Measurements from ENCODE around the gene ACBD6.
"Not testable (repeated sequence)": the region's sequence is repeated elsewhere in the genome, so short reads cannot be mapped to it uniquely, and the experiment has no call there.

Gene ACBD6

GRCh38 chr1:180488661-180489060, 13.7 kb downstream of the ACBD6 start:
- no peak for DNase-seq

- DNase-seq: no peak
Measured at GRCh38 chr1:180486092-180486491, 16.3 kb downstream of the ACBD6 start.

GRCh38 chr1:180484490-180484889, 17.9 kb downstream of the ACBD6 start:
- no peak for DNase-seq

DNA sequence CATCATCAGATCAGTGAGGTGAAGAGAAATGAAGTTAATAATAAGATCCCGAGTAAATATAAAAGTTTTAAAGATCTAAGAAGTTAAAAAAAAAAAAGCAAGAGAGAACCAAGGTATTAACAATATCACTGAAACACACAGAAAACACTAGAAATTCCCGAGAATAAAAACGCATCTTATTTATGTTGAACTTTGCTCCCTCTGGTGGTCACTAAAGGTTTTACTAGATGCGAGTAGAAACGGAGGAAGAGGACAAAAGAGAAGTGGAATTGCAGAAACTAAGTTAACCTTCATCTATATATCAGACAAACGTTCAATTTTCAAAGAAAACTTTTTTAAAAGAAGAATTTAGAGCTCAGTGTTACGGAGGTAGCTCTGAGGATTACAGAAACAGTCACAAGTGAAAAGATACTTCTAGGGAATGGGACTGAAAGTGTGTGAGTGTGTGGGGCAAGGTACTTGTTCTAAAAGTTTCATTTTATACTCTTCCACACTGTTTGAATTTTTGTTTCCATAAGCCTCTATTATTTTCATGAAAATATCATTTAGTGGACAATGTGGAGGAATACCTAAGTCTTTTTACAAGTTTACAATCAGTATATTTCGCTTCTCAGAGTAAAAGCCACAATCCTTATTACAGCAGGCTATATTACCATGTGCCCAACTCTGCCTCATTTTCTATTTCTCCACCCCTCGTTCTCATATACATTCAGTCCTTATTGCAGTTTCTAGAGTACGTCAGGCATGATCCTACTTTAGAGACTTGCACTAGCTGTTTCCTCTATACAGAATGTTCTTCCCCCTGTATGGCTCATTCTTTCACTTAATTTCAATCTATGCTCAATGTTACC, 19.7 kb downstream of the ACBD6 start:
- DNase-seq: no peak

- no peak for DNase-seq
Measured at GRCh38 chr1:180470031-180470430, 32.3 kb downstream of the ACBD6 start.

GRCh38 chr1:180468311-180468710, 34.1 kb downstream of the ACBD6 start:
- no peak for DNase-seq

- DNase-seq: no peak
Measured at GRCh38 chr1:180462102-180462501, 40.3 kb downstream of the ACBD6 start.

- DNase-seq: not testable (repeated sequence)
Measured at GRCh38 chr1:180461682-180462081, 40.7 kb downstream of the ACBD6 start.

DNA sequence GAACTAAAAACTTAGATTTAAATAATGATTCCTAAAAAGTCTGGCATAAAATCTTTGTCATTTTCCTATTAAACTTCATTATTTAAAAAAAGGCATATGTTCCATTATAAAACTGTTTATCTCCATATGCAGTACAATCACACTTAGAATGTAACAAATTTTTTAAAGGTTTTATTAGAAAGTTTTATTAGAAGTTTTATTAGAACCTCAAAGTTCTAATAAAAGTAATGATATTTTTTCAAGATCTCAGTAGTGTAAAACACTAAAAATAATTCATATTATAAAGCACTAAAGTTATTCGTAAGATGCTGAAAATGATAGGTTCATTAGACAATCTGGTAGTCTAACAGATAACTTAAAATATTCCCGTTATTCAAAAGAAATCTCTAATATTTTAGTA, 43.6 kb downstream of the ACBD6 start:
- DNase-seq: no peak

- DNase-seq: no peak
Measured at GRCh38 chr1:180456191-180456590, 46.2 kb downstream of the ACBD6 start.

DNA sequence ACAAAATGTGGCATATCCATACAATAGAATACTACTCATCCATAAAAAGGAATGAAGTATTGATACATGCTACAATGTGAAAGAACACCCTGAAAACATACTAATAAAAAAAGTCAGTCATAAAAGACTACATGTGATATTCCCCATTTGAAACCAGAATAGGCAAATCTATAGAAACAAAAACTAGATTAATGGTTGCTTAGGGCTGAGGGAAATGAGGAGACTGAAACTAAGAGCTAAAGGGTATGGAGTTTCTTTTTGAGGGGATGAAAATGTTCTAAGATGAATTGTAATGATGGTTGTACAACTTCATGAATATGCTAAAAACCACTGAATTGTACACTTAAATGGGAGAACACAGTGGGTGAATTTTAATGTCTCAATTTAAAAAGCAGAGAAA, 50.9 kb downstream of the ACBD6 start:
- no peak for DNase-seq

DNA sequence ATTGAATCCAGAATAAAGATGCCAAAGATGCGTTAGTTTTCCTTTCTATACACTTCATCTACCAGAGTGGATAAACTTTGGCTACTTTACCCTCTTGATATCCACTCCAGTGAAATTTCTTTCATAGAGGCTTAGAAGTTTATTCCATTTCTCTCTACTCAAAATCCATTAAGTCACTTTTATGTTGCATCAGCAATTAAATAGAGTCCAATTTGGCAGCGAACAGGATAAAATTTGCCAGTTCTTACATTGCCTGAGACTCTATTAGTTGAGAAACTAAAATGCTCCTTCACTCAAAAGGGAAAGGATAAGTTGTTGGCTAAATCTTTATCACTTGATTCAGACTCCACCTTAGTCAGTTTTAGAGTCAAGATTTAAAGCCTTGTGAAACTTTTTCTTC, 57.9 kb downstream of the ACBD6 start:
- no peak for DNase-seq

- DNase-seq: no peak
Measured at GRCh38 chr1:180440335-180440734, 62.0 kb downstream of the ACBD6 start.

DNA sequence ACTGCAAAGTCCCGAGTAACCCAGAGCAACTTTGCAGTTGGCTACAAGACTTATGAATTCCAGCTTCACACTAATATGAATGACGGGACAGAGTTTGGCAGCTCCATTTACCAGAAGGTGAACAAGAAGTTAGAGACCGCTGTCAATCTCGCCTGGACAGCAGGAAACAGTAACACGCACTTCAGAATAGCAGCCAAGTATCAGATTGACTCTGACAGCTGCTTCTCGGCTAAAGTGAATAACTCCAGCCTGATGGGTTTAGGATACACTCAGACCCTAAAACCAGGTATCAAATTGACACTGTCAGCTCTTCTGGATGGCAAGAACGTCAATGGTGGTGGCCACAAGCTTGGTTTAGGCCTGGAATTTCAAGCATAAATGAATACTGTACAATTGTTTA, 66.8 kb downstream of the ACBD6 start:
- DNase-seq: no peak

GRCh38 chr1:180433873-180434272, 68.5 kb downstream of the ACBD6 start:
- DNase-seq: no peak

DNA sequence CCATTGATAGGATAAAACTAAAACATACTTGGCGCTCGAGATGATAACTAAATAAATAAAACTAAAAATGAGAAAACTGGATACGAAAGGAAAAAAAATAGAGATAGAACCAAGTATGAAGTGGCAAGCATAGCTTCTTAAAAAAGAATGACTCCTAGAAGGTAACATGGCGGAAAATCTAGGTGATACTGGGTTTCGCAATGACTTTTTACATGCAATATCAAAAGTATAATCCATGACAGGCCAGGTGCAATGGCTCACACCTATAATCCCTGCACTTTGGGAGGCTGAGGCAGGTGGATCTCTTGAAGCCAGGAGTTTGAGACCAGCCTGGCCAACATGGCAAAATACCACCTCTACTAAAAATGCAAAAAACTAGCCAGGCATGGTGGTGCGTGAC, 70.7 kb downstream of the ACBD6 start:
- no peak for DNase-seq

DNA sequence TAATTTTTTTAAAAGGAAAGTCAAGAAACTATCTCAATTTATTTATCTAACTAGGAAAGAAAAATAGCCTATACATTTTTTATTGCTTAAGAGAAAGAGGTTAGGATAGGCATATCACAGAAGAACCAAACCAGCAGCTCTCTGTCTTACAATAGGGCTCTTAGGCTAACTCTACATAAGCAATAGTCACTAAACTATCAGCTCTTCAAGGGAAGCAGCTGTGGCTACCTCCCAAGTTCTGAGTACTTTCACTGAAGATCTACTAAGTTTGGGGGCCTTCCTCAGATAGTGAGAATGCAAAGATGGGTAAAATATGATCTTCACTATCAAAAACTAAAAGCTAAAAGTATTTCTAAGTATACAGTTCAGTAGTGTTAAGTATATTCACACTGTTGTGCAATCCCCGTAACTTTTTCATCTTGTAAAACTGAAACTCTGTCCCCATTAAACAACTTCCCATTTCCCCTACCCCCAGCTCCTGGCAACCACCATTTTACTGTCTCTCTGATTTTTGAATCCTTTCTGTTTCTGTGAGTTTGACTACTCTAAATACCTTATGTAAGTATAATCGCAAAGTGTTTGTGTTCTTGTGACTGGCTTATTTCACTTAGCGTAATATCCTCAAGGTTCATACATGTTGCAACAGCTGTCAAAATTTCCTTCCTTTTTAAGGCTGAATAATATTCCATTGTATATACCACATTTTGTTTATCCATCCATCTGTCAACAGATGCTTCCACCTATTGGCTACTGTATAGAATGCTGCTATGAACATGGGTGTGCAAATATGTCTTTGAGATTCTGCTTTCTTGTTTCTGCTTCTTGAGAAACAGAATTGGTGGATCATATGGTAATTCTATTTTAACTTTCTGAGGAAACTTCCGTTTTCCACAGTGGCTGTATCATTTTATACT, 73.3 kb downstream of the ACBD6 start:
- DNase-seq: no peak

GRCh38 chr1:180425952-180426351, 76.4 kb downstream of the ACBD6 start:
- DNase-seq: no peak

- DNase-seq: no peak
Measured at GRCh38 chr1:180424848-180425457, 77.4 kb downstream of the ACBD6 start.

DNA sequence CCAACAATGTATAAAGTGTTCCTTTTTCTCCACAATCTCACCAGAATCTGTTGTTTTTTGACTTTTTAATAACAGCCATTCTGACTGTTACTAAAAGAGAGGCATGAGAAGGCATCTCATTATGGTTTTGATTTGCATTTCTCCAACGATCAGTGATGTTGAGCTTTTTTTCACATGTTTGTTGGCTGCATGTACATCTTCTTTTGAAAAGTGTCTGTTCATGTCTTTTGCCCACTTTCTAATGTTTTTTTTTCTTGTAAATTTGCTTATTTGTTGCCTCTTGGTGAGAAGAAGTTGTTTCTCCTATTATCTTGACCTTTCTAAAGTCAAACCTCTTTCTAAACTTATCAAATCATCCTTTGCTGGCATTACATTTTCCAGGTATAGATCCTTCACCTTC, 80.8 kb downstream of the ACBD6 start:
- DNase-seq: no peak

GRCh38 chr1:180421145-180421544, 81.2 kb downstream of the ACBD6 start:
- DNase-seq: not testable (repeated sequence)

GRCh38 chr1:180415985-180416633, 86.3 kb downstream of the ACBD6 start:
- no peak for DNase-seq

DNA sequence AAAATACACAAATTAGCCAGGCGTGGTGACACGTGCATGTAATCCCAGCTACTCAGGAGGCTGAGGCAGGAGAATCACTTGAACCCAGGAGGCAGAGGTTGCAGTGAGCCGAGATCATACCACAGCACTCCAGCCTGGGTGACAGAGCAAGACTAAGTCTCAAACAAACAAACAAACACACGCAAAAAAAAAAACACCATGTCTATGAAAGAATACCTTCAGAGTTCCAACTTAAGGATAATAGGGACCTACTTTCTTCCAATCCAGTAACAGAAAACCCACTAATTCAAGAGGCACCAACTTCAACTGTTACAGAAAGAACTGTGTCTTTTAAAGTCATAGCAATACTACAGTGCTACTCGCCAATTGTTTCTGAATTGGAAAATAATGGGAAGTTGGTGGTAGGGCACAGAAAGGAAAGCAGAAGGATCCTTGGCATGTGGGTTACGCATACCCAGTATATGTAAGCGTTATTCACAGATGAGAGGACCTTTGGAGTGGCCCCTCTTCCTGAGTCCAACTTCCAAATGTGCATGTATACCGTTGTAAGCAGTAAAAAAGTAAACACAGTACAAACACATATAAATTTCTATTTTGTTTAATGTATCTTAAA, 87.0 kb downstream of the ACBD6 start:
- DNase-seq: no peak
